GM21717 (cell line): ENCODE results near the gene ZNF695.

Experiments
- ATAC-seq: cut with Tn5 transposase; IDR thresholded peaks from one replicate; pipeline ENCODE4 v1.9.1; 2021; ENCODE audit warnings: mild to moderate bottlenecking, moderate library complexity; ENCODE audit not compliant: unreplicated experiment

The ZNF695 gene

DNA sequence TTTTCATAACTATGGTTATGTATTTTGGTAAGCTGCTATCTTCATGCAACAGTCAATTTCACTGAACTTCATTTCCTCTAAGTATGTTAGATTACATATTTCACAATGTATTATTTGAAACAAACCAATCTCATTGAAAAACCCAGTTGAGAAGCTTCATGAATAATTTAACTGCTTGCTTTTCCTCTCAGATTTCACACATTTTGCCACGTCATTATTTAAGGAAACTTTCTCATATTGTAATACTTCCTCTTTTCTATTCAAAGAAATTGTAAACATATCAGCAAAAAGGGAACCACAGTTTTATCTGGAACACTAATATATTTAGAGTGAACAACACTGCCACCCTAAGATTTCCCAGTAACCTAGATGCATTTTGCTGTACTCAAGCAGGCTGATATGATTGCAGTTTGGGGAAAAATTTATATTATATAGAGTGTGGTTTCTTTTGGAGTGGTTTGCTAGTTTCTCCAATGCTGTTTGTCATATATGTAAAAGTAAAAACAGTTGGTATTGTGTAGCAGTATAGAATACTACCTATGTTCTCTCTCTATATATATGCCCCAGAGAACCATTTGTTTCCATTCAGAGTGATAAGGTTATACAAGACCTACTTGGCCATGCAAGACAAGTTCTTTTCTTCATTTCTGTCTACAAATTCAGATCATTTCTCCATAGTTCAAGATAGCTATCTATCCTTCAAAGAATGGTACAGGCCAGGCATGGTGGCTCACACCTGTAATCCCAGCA is 47.7 kb downstream of the ZNF695 start:
- peak; percentile 45 for ATAC-seq

DNA sequence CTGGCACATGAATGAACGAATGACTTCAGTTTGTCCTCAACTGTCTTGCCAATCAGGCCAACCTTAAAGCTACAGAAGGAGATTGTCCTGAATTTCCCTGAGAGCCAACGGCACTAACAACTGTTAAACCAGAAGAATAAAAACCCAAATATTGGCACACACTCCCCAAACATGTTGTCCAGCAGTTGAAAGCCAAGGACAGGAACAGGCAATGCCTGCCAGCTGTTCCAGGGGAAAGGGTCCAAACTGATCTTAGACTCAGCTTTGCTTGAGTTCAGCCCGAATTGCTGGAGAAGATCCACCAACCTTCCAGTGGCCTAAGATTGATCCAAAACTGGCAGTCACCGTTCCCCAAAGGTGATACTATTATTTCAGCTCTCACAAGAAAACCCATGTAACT is 53.7 kb downstream of the ZNF695 start:
- no peak for ATAC-seq

DNA sequence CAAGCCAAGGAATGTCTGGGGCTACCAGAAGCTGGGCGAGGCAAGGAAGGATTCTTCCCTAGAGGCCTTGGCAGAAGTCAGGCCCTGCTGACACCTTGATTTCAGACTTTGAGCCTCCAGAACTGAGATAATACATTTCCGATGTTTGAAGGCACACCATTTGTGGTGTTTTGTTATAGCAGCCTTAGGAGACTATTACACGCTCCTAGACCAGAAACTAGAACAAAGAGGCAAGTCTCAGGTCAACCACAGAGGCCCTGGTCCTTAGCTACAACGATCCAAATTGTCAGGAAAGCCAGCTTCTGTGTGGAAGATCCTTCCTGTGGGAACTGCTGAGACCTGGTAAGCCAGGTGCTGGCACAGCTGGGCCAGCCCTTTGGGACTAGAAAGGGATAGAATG is 56.4 kb downstream of the ZNF695 start:
- ATAC-seq, result no peak

DNA sequence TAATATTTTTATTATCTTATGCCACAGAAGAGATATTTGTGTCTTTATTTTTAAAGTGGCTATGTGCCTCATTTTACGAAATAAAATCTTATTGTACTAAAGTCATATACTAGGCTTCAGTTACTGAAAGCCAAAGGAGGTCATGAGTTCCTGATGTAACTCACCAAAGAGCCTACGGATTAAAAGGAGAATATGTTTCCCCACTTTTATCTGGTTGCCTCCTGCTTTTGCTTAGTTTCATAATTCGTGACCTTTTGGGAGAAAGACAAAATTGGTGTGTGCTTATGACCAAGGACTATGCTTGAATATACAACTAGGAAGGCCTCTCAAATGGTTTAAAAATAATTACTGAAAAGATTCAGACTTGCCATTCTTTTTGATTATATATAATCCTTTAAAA is 57.9 kb downstream of the ZNF695 start:
- no peak for ATAC-seq

DNA sequence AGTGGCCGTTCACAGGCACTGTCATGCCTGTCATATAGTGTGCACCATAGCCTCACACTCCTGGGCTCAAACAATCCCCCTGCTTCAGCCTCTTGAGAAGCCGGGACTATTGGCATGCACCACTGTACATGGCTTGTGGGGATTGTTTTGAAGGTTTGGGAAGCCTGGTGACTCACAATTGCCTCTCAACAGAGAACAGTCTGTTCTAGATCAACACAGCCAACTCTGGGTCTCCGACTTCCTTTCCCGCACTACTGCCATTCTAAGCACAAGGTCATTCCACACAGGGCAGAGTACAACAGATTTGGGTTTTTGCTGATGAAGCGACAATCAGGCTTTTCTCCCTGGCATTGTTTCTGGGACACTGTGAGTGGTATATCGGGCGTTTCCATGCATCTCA is 60.6 kb downstream of the ZNF695 start:
- ATAC-seq, result no peak

DNA sequence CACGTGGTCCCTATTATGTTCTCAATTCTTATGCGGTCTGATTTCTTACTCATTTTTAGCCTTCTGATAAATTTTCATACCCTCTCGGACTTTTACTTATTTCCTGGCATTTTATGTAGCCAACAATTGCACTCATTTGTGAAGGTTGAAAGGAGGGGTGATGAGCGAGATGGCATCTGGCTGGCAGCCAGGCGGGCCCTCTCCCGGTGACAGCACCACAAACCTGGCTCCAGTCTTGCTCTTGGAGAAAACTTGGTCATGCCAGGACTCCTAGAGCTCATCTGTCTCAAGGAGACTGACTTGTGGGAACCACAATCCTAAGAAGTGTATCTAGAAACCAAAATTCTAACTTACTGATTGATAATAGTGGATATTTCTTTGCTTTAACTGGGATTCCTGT is 61.5 kb downstream of the ZNF695 start:
- ATAC-seq, result no peak
